ENCODE data around the gene SRRM4. TPM values are rescaled to one million over a fixed set of nuclear protein-coding genes. Genes with fewer than 3 reads are reported as not detected.

The SRRM4 gene
- total and polyA plus RNA-seq, 10 of the 15 experiments (the other 5 are each of a cell fraction or from before 2014, with no cell fraction given) = under 0.01 to 0.01 TPM; not detected in 8

DNA sequence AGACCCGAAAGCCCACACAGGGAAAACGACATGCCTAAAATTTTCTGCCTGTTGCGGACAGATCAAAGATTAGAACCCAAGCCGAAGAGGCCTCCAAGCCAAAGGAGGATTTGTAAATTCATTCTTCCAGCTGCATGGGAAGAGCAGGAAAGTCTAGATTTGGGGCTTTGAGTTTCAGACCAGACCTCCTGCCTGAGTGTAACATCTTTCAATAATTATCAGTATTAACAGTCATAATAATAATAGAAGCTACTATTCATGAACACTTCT is 195.7 kb downstream of the SRRM4 start (continued):
- no peak for TF ChIP-seq CBX3 (IDR thresholded peaks at IDR 0.05; ENCODE audit: borderline replicate concordance, low read depth)

DNA sequence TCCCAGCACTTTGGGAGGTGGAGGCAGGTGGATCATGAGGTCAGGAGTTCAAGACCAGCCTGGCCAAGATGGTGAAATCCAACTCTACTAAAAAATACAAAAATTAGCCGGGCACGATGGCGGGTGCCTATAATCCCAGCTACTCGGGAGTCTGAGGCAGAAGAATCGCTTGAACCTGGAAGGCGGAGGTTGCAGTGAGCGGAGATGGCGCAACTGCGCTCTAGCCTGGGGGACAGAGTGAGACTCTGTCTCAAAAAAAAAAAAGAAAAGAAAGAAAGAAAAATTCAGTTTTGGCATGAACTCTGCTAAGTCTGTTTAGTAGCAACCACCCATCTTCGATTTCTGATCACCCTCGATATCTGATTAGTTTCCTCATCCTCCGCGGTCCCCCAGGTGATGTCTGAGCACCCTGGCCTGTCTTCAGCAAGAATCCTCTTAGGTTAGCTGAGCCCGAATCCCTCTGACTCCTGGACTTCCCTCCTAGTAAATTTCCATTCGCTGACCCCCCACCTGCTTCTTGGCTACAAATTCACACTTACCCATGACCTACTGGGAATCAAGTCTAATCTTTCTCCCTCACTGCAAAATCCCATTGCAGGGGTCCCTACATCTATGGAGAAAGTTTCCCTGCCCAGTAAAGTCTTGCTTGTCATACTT is 196.5 kb downstream of the SRRM4 start:
- SMC1A ChIA-PET (ENCODE audit: uncharacterized antibody, unreplicated experiment) = no interaction called here
- in situ Hi-C loops (cut with MboI) (no loop called here), intact Hi-C loops (cut with micrococcal nuclease; ENCODE audit: unreplicated experiment) (no loop called here)
- TF ChIP-seq SREBF2 (IDR thresholded peaks at IDR 0.05; ENCODE audit: low read length) (no peak), MYB (IDR thresholded peaks at IDR 0.05; ENCODE audit: borderline replicate concordance, low read depth, low read length) (no peak), CHD2 (IDR thresholded peaks at IDR 0.05; ENCODE audit: borderline replicate concordance, low read depth, low read length) (no peak), NRF1 (conservative IDR thresholded peaks at IDR 0.05; ENCODE audit: low read depth, low read length) (no peak), ESRRA (IDR thresholded peaks at IDR 0.05; ENCODE audit: low read length) (no peak), MEF2B (IDR thresholded peaks at IDR 0.05; ENCODE audit: partially characterized antibody, poor library complexity, severe bottlenecking) (no peak), TBL1XR1 (IDR thresholded peaks at IDR 0.05; ENCODE audit: low read depth, low read length) (no peak), POLR2A (IDR thresholded peaks at IDR 0.05; ENCODE audit: low read depth, low read length) (no peak), RBBP5 (conservative IDR thresholded peaks at IDR 0.05) (no peak), TAF1 (IDR thresholded peaks at IDR 0.05; ENCODE audit: borderline replicate concordance, low read depth, low read length) (no peak), MEF2A (IDR thresholded peaks at IDR 0.05; ENCODE audit: insufficient read depth, low read depth, low read length) (no peak), ETV6 (conservative IDR thresholded peaks at IDR 0.05 in 1 of 2, IDR thresholded peaks at IDR 0.05 in 1 of 2; ENCODE audit: borderline replicate concordance in 1 of 2, low read depth in 1 of 2) (no peak)
- TF ChIP-seq, protein P1, sequence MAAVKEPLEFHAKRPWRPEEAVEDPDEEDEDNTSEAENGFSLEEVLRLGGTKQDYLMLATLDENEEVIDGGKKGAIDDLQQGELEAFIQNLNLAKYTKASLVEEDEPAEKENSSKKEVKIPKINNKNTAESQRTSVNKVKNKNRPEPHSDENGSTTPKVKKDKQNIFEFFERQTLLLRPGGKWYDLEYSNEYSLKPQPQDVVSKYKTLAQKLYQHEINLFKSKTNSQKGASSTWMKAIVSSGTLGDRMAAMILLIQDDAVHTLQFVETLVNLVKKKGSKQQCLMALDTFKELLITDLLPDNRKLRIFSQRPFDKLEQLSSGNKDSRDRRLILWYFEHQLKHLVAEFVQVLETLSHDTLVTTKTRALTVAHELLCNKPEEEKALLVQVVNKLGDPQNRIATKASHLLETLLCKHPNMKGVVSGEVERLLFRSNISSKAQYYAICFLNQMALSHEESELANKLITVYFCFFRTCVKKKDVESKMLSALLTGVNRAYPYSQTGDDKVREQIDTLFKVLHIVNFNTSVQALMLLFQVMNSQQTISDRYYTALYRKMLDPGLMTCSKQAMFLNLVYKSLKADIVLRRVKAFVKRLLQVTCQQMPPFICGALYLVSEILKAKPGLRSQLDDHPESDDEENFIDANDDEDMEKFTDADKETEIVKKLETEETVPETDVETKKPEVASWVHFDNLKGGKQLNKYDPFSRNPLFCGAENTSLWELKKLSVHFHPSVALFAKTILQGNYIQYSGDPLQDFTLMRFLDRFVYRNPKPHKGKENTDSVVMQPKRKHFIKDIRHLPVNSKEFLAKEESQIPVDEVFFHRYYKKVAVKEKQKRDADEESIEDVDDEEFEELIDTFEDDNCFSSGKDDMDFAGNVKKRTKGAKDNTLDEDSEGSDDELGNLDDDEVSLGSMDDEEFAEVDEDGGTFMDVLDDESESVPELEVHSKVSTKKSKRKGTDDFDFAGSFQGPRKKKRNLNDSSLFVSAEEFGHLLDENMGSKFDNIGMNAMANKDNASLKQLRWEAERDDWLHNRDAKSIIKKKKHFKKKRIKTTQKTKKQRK (IDR thresholded peaks at IDR 0.05; ENCODE audit: low read depth, low read length) = no peak
- TF ChIP-seq, protein P2, sequence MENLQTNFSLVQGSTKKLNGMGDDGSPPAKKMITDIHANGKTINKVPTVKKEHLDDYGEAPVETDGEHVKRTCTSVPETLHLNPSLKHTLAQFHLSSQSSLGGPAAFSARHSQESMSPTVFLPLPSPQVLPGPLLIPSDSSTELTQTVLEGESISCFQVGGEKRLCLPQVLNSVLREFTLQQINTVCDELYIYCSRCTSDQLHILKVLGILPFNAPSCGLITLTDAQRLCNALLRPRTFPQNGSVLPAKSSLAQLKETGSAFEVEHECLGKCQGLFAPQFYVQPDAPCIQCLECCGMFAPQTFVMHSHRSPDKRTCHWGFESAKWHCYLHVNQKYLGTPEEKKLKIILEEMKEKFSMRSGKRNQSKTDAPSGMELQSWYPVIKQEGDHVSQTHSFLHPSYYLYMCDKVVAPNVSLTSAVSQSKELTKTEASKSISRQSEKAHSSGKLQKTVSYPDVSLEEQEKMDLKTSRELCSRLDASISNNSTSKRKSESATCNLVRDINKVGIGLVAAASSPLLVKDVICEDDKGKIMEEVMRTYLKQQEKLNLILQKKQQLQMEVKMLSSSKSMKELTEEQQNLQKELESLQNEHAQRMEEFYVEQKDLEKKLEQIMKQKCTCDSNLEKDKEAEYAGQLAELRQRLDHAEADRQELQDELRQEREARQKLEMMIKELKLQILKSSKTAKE (IDR thresholded peaks at IDR 0.05; ENCODE audit: low read depth, poor library complexity, severe bottlenecking) = no peak
- TF ChIP-seq, protein P3, sequence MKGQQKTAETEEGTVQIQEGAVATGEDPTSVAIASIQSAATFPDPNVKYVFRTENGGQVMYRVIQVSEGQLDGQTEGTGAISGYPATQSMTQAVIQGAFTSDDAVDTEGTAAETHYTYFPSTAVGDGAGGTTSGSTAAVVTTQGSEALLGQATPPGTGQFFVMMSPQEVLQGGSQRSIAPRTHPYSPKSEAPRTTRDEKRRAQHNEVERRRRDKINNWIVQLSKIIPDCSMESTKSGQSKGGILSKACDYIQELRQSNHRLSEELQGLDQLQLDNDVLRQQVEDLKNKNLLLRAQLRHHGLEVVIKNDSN (IDR thresholded peaks at IDR 0.05; ENCODE audit: borderline replicate concordance, extremely low read length, insufficient read depth, low read depth, low read length) = no peak
- 48% methylated on average over 13 of the region's 15 CpGs for WGBS (ENCODE audit: insufficient coverage, insufficient replicate concordance, low lambda C conversion rate, missing lambda C conversion rate)
- no peak for ATAC-seq
- H3K4me3 ChIP-seq = no peak overlapping the region
- FAIRE-seq = no peak
- H3K4me1 ChIP-seq (ENCODE audit: control insufficient read depth, insufficient read depth, low read length) = no peaks in the 10 kb centered on the region
- no peak overlapping the region for H3K27ac ChIP-seq (ENCODE audit: control insufficient read depth, insufficient read depth)
- no peaks in the 10 kb centered on the region for H3K9me3 ChIP-seq (replicated peaks; ENCODE audit: control insufficient read depth, insufficient read depth, low read length)
- no TSS peak for BruUV-seq (replicated peaks)
- POLR2A ChIA-PET = no interaction called here
- peaks cover 0 to 3% of the 10 kb centered on the region in 2 experiments; a peak in 1 of 4 replicates for H3K27me3 ChIP-seq (replicated peaks in 1 of 2; ENCODE audit: control insufficient read depth in 2 of 2, insufficient read depth in 2 of 2, low read length in 1 of 2)
- H3K4me2 ChIP-seq (ENCODE audit: control insufficient read depth, insufficient read depth) = no peak overlapping the region
- DNase-seq (ENCODE audit: low read depth, low spot score) = no peak
- H3K9ac ChIP-seq (ENCODE audit: control insufficient read depth, insufficient read depth, low read length) = no peak overlapping the region
- CTCF ChIA-PET = no interaction called here
- H2AFZ ChIP-seq (ENCODE audit: control insufficient read depth, low read depth, low read length) = no peak overlapping the region
- H4K20me1 ChIP-seq (ENCODE audit: control insufficient read depth, insufficient read depth) = no peaks in the 10 kb centered on the region
- no peaks in the 10 kb centered on the region for H3K79me2 ChIP-seq (ENCODE audit: control insufficient read depth, insufficient read depth, low read length)
- RAD21 ChIA-PET (ENCODE audit: unreplicated experiment) = no interaction called here
- H3K36me3 ChIP-seq (ENCODE audit: control insufficient read depth in 2 of 2, insufficient read depth in 2 of 2, low read length in 1 of 2) = no peaks in the 10 kb centered on the region
